ENCODE data around the gene GALK1.
A peak's percentile ranks its signal among the peaks of the same experiment; 100 is the strongest.
"Not testable (repeated sequence)": the region's sequence is repeated elsewhere in the genome, so short reads cannot be mapped to it uniquely, and the experiment has no call there.

The GALK1 gene

DNA sequence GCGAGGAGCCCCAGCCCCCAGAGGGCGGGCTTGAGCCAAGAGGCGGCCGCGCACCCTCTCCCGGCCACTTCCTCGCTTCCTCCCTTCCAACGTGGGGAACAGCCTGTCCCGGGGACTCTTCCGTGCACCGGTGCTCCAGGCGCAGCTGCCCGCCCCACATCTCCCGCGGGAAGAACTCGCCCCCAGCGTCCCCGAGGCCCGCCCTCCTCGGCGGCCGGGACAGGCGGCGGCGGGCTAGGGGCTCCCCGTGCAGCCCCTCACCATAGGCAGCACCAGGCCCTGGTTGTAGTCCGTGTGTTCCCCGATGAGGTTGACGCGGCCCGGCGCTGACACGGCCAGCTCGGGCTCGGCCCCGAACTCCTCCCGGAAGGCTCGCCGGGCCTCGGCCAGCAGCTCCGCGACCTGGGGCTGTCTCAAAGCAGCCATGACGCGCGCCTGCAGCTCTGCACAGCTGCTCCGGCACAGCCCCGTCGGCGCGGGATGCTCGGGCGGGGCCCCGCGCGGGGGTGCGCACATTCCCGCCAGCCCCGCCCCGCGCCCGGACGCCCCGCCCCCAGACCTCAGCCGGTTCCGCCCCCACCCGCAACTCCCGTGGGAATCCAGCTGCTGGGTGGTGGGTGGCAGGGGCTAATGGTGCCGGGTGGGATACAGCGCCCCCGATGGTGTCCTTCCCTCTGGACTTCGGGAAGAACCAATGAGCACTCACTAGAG, at the start of gene GALK1:
Gene GALK1 (minus strand): TSS at position 482 of the 711 bp plus-strand sequence. CDS start 56 bp downstream, at position 426.
- intact Hi-C loops (cut with DNase I; ENCODE audit: low total_unique reads): loop anchor here (5.0 kb wide), 1 partner anchor 127 kb away; no protein-coding TSS in a partner anchor
- H3K27me3 ChIP-seq: no peaks in the 10 kb centered on the region
- TF ChIP-seq, protein P1, sequence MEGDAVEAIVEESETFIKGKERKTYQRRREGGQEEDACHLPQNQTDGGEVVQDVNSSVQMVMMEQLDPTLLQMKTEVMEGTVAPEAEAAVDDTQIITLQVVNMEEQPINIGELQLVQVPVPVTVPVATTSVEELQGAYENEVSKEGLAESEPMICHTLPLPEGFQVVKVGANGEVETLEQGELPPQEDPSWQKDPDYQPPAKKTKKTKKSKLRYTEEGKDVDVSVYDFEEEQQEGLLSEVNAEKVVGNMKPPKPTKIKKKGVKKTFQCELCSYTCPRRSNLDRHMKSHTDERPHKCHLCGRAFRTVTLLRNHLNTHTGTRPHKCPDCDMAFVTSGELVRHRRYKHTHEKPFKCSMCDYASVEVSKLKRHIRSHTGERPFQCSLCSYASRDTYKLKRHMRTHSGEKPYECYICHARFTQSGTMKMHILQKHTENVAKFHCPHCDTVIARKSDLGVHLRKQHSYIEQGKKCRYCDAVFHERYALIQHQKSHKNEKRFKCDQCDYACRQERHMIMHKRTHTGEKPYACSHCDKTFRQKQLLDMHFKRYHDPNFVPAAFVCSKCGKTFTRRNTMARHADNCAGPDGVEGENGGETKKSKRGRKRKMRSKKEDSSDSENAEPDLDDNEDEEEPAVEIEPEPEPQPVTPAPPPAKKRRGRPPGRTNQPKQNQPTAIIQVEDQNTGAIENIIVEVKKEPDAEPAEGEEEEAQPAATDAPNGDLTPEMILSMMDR (IDR thresholded peaks at IDR 0.05): peak in 1 of 2 experiments; percentile 44
- peak; percentile 68 to 90 for DNase-seq
- H3K9me3 ChIP-seq: no peaks in the 10 kb centered on the region
- H3K27ac ChIP-seq: peak within 1 kb of the TSS; percentile 76 to 90
- H3K36me3 ChIP-seq: peaks cover 0 to 14% (median 3%) of the 10 kb centered on the region in 3 donors
- peaks cover 7 to 26% (median 13%) of the 10 kb centered on the region in 4 donors for H3K4me1 ChIP-seq
- peak within 1 kb of the TSS; percentile 58 to 73 for H3K4me3 ChIP-seq

DNA sequence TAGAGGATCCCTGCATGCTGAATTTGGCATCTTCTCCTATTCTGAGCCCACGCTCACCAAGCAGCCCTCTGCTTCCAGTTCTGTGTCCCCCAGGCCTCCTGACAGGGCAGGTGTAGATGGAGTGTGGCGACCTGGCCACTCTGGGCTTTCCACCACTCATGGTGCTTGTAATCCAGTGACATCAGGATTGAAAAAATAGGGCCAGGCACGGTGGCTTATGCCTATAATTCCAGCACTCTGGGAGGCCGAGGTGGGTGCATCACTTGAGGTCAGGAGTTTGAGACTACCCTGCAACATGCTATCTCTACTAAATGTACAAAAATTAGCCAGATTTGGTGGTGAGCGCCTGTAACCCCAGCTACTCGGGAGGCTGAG, 49.0 kb upstream of the GALK1 start:
- H3K9me3 ChIP-seq: no peaks in the 10 kb centered on the region
- TF ChIP-seq, protein P1 (IDR thresholded peaks at IDR 0.05): no peak
- no peak overlapping the region for H3K27ac ChIP-seq
- DNase-seq: no peak
- H3K27me3 ChIP-seq: no peaks in the 10 kb centered on the region
- H3K36me3 ChIP-seq: peaks cover 64 to 93% (median 86%) of the 10 kb centered on the region in 3 donors
- H3K4me3 ChIP-seq: no peak overlapping the region
- H3K4me1 ChIP-seq: peaks cover 0 to 18% (median 9%) of the 10 kb centered on the region in 4 donors
- intact Hi-C loops (cut with DNase I; ENCODE audit: low total_unique reads): no loop called here

DNA sequence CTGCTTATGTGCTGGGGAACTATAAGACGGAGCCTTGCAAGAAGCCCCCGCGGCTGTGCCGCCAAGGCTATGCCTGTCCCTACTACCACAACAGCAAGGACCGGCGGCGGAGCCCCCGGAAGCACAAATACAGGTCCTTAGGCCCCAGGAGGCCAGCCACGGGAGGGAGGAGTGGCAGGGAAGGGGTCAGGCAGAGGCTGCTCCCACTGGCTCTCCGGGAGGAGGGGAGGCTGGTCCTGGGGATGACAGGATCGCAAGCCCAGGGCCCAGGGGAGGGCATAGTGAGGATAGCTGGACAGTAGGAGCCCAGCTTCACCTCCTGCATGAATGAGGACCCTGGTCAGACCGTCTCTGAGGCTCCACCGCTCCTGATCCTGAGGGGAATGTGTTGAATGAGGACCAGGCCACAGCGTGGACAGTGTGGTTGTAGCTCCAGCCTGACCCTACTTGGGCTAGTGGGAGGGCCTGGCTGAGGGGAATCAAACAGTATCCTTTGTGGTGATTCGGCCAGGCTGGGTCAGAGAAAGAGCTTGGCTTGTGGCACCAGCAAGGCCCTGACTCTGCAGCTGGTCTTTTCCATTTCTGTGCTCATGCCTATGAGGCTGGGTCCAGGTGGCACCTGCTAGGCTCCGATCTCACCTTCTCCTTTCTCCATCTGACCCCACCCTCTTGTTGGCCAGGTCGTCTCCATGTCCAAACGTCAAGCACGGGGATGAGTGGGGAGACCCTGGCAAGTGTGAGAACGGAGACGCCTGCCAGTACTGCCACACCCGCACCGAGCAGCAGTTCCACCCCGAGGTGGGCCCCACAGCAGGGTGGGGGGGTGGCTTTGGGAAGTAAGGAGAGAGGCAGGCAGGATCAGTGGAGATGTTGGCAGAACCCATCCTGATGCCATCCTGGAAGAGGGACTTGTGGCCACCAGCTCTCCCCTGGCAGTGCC, 48.4 kb upstream of the GALK1 start:
- no peaks in the 10 kb centered on the region for H3K9me3 ChIP-seq
- H3K4me1 ChIP-seq: peaks cover 0 to 24% (median 14%) of the 10 kb centered on the region in 4 donors
- H3K27ac ChIP-seq: no peak overlapping the region
- H3K27me3 ChIP-seq: no peaks in the 10 kb centered on the region
- no peak overlapping the region for H3K4me3 ChIP-seq
- TF ChIP-seq, protein P1 (IDR thresholded peaks at IDR 0.05): no peak
- intact Hi-C loops (cut with DNase I; ENCODE audit: low total_unique reads): no loop called here
- peaks cover 57 to 86% (median 79%) of the 10 kb centered on the region in 3 donors for H3K36me3 ChIP-seq
- peak in 1 of 2 donors; percentile 37 for DNase-seq

DNA sequence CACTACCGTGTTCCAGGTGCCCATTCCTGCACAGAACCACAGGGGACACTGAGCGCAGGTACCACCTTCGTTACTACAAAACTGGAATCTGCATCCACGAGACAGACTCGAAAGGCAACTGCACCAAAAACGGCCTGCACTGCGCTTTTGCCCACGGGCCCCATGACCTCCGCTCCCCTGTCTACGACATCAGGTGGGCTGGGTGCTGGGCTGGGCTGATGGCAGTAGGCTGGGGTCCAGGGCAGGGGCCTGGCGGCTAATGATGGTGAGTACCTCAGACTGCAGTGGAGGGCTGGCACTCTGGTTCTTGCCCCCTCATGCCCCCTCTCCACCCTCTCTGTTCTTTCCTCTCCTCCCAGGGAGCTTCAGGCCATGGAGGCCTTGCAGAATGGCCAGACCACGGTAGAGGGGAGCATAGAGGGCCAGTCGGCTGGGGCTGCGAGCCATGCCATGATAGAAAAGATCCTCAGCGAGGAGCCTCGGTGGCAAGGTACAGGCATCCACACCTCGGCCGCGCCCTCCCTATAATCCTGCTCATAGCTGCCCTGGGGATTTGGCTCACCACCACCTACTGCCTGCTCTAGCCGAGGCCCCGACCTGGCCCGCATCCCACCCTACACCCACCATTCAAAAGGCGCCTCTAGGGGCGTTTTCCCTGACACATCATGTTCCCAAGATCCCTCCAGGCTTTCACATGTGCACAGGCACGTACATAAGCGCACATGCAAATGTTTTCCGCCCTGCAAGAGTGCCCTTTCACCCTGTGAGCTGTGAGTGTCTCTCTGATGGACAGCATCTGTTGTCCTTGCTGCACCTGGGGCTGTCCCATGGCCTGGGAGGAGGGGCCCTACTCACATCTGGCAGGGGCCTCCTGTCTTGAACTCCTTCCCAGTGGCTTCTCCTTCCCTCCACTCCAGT, 47.4 kb upstream of the GALK1 start:
- DNase-seq: no peak
- peaks cover 0 to 25% (median 14%) of the 10 kb centered on the region in 4 donors for H3K4me1 ChIP-seq
- H3K4me3 ChIP-seq: no peak overlapping the region
- H3K36me3 ChIP-seq: peaks cover 47 to 76% (median 70%) of the 10 kb centered on the region in 3 donors
- intact Hi-C loops (cut with DNase I; ENCODE audit: low total_unique reads): no loop called here
- TF ChIP-seq, protein P1 (IDR thresholded peaks at IDR 0.05): no peak
- no peaks in the 10 kb centered on the region for H3K9me3 ChIP-seq
- no peak overlapping the region for H3K27ac ChIP-seq
- no peaks in the 10 kb centered on the region for H3K27me3 ChIP-seq

DNA sequence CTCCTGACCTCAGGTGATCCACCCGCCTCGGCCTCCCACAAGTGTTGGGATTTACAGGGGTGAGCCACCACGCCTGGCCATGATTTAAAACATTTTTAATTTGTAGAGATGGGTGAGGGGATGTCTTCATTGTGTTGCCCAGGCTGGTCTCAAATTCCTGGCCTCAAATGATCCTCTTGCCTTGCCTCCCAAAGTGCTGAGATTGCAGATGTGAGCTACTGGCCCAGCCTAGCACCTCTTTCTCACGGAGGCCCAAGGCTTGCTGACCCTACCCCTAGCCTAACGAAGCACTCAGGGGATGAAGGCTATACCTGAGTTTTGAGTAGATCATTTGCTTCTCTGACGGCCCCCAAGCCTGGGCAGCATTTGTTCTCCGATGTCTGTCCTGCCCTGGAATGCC, 46.2 kb upstream of the GALK1 start:
- intact Hi-C loops (cut with DNase I; ENCODE audit: low total_unique reads): no loop called here
- peaks cover 38 to 64% (median 59%) of the 10 kb centered on the region in 3 donors for H3K36me3 ChIP-seq

DNA sequence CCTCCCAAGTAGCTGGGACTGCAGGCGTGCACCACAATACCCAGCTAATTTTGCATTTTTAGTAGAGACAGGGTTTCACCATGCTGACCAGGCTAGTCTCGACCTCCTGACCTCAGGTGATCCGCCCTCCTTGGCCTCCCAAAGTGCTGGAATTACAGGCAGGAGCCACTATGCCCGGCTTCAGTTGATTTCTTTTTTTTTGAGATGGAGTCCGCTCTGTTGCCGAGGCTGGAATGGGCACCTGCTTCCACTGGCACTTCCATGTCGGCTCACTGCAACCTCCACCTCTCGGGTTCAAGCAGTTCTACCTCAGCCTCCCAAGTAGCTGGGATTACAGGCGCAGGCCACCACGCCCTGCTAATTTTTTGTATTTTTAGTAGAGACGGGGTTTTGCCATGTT, 45.8 kb upstream of the GALK1 start:
- peaks cover 38 to 60% (median 56%) of the 10 kb centered on the region in 3 donors for H3K36me3 ChIP-seq
- intact Hi-C loops (cut with DNase I; ENCODE audit: low total_unique reads); H3K27ac ChIP-seq; H3K27me3 ChIP-seq; H3K9me3 ChIP-seq; H3K4me3 ChIP-seq: not testable (repeated sequence)
- H3K4me1 ChIP-seq: peaks cover 0 to 25% (median 14%) of the 10 kb centered on the region in 4 donors
- DNase-seq: peak in 1 of 2 donors; percentile 55

More for the DNA sequence above, 46.2 kb upstream of the GALK1 start:
- Histone ChIP-seq H3K9me3 (no peaks in the 10 kb centered on the region), H3K27me3 (no peaks in the 10 kb centered on the region), H3K4me3 (no peak overlapping the region), H3K4me1 (peaks cover 0 to 25% (median 14%) of the 10 kb centered on the region in 4 donors), H3K27ac (no peak overlapping the region)
- TF ChIP-seq, protein P1 (IDR thresholded peaks at IDR 0.05): no peak
- no peak for DNase-seq

Data from tibial artery (tissue), 4 donors.